OCI-LY7 (cell line): Measurements from ENCODE around the gene SYT7. TPM values are rescaled to one million over a fixed set of nuclear protein-coding genes. Genes with fewer than 3 reads are reported as not detected.

Experiments used
- BruUV-seq: library from RNA; stranded (reverse); fragments of 400-500 nt; replicated peaks from 2 replicates; lab custom pipeline; 2021; lab: Mats Ljungman, UMichigan
- CTCF ChIA-PET: fragments of 300-600 bp; sonication (Branson Sonifier 250); formaldehyde crosslinking; loops from one replicate; lab custom pipeline; 2022; ENCODE audit warnings: antibody characterized with exemption; ENCODE audit not compliant: unreplicated experiment; lab: Charles Lee
- POLR2A ChIA-PET: fragments of 300-600 bp; sonication (Branson Sonifier 250); formaldehyde crosslinking; loops from one replicate; lab custom pipeline; 2022; ENCODE audit warnings: antibody characterized with exemption; lab: Charles Lee
- DNase-seq: peaks from one replicate; pipeline ENCODE4 v3.0.0-alpha.2; 2015; ENCODE audit warnings: low spot score
- H2AFZ ChIP-seq: fragments of 200-600 bp; sonication (generic), shearing (Covaris generic); 2 replicates; pipeline ENCODE4 v1.6.1; 2014; ENCODE audit warnings: mild to moderate bottlenecking, antibody characterized with exemption, low read length, moderate library complexity
- H3K27ac ChIP-seq: fragments of 200-600 bp; sonication (generic); 2 replicates; pipeline ENCODE4 v1.5.1; 2014; ENCODE audit warnings: mixed run types, low read depth, mild to moderate bottlenecking, moderate library complexity, low read length, inconsistent platforms; ENCODE audit not compliant: poor library complexity, severe bottlenecking
- H3K36me3 ChIP-seq: fragments of 200-600 bp; sonication (generic); 2 replicates; pipeline ENCODE4 v1.6.1; 2014; ENCODE audit warnings: mild to moderate bottlenecking, antibody characterized with exemption, low read length, moderate library complexity, mixed read lengths; ENCODE audit not compliant: insufficient read depth
- H3K4me1 ChIP-seq: fragments of 200-600 bp; sonication (generic); 2 replicates; pipeline ENCODE4 v1.5.1; 2014; ENCODE audit warnings: mild to moderate bottlenecking, low read length; ENCODE audit not compliant: insufficient read depth, poor library complexity, severe bottlenecking
- H3K4me2 ChIP-seq: fragments of 200-600 bp; sonication (generic); 2 replicates; pipeline ENCODE4 v1.6.1; 2014; ENCODE audit warnings: mild to moderate bottlenecking, low read length
- H3K4me3 ChIP-seq: fragments of 200-600 bp; sonication (generic); 2 replicates; pipeline ENCODE4 v1.5.1; 2014; ENCODE audit warnings: mild to moderate bottlenecking, low read depth, low read length; ENCODE audit not compliant: poor library complexity, severe bottlenecking
- H3K79me2 ChIP-seq: fragments of 200-600 bp; sonication (generic); 2 replicates; pipeline ENCODE4 v1.6.1; 2016; ENCODE audit warnings: low read depth, mild to moderate bottlenecking, low read length, moderate library complexity, mixed read lengths; ENCODE audit not compliant: insufficient read depth
- H3K9me2 ChIP-seq: fragments of 200-600 bp; sonication (generic); 2 replicates; pipeline ENCODE4 v1.6.1; 2016; ENCODE audit warnings: mild to moderate bottlenecking, low read length, mixed read lengths; ENCODE audit not compliant: insufficient read depth
- H3K9me3 ChIP-seq: fragments of 200-600 bp; sonication (generic); 2 replicates; pipeline ENCODE4 v1.6.1; 2014; ENCODE audit warnings: mild to moderate bottlenecking, mixed run types, low read length, mixed read lengths
- H4K20me1 ChIP-seq: fragments of 200-600 bp; sonication (generic); 2 replicates; pipeline ENCODE4 v1.6.1; 2014; ENCODE audit warnings: mild to moderate bottlenecking, antibody characterized with exemption, low read length, moderate library complexity, mixed read lengths; ENCODE audit not compliant: insufficient read depth
- CTCF ChIP-seq: fragments of 200-600 bp; sonication (generic); conservative IDR thresholded peaks from 2 replicates; pipeline ENCODE4 v1.5.1; 2014; ENCODE audit warnings: mild to moderate bottlenecking, antibody characterized with exemption, low read length, moderate library complexity, mixed read lengths
- EZH2phosphoT487 ChIP-seq: fragments of 200-600 bp; sonication (generic); IDR thresholded peaks from 2 replicates; pipeline ENCODE4 v1.6.1; 2018; ENCODE audit warnings: low read depth, borderline replicate concordance, mild to moderate bottlenecking, mixed run types, antibody characterized with exemption, low read length, moderate library complexity, mixed read lengths
- intact Hi-C: fragments of 100-400 bp; cut with micrococcal nuclease; formaldehyde crosslinking; loops from one replicate; pipeline ENCODE4 v1.10.0; 2022; ENCODE audit not compliant: unreplicated experiment
- total RNA-seq, 2 experiments: library from RNA; depleted of rRNA in 1 of 2; stranded (reverse); fragments of >200 nt in 1 of 2; shearing (Covaris generic) in 1 of 2; gene quantifications; 2 replicates each; pipeline ENCODE4 v1.2.3, GENCODE V29; 2014 to 2022

The SYT7 gene
- total RNA-seq, 2 experiments from 2014 or later, result not detected

- no peak for DNase-seq
- Histone ChIP-seq H4K20me1 (no peaks in the 10 kb centered on the region), H3K4me3 (no peak overlapping the region), H3K9me3 (no peaks in the 10 kb centered on the region), H3K79me2 (no peaks in the 10 kb centered on the region), H3K27ac (no peak overlapping the region), H3K4me1 (peaks cover 1% of the 10 kb centered on the region), H3K36me3 (no peaks in the 10 kb centered on the region), H3K4me2 (no peak overlapping the region), H3K9me2 (no peaks in the 10 kb centered on the region), H2AFZ (no peak overlapping the region)
- ChIA-PET CTCF (no interaction called here), POLR2A (no interaction called here)
- no TSS peak for BruUV-seq
- TF ChIP-seq EZH2phosphoT487 (no peak), CTCF (no peak)
- intact Hi-C loops, result no loop called here
Measured at GRCh38 chr11:61546663-61547062, 34.2 kb downstream of the SYT7 start.

- TF ChIP-seq CTCF, result no peak
- TF ChIP-seq EZH2phosphoT487, result no peak
- Histone ChIP-seq H3K4me3 (no peak overlapping the region), H3K9me2 (no peaks in the 10 kb centered on the region), H3K4me1 (peaks cover 7% of the 10 kb centered on the region), H2AFZ (no peak overlapping the region), H3K4me2 (no peak overlapping the region), H4K20me1 (no peaks in the 10 kb centered on the region), H3K79me2 (no peaks in the 10 kb centered on the region), H3K9me3 (no peaks in the 10 kb centered on the region), H3K36me3 (no peaks in the 10 kb centered on the region), H3K27ac (no peak overlapping the region)
- BruUV-seq, result no TSS peak
- DNase-seq, result no peak
- intact Hi-C loops, result no loop called here
- POLR2A ChIA-PET, result no interaction called here
- CTCF ChIA-PET, result no interaction called here
Measured at GRCh38 chr11:61545921-61546320, 35.0 kb downstream of the SYT7 start.

GRCh38 chr11:61545341-61545740 is 35.5 kb downstream of the SYT7 start:
- ChIA-PET POLR2A (no interaction called here), CTCF (no interaction called here)
- no peak for DNase-seq
- no peak overlapping the region for H3K4me3 ChIP-seq
- no peak overlapping the region for H3K4me2 ChIP-seq
- intact Hi-C loops, result no loop called here
- H3K27ac ChIP-seq, result no peak overlapping the region
- no peak overlapping the region for H2AFZ ChIP-seq
- H3K4me1 ChIP-seq, result peaks cover 7% of the 10 kb centered on the region
- no TSS peak for BruUV-seq
- H3K9me2 ChIP-seq, result no peaks in the 10 kb centered on the region
- TF ChIP-seq CTCF (peak; percentile 70), EZH2phosphoT487 (no peak)
- no peaks in the 10 kb centered on the region for H3K9me3 ChIP-seq
- no peaks in the 10 kb centered on the region for H4K20me1 ChIP-seq
- no peaks in the 10 kb centered on the region for H3K36me3 ChIP-seq
- no peaks in the 10 kb centered on the region for H3K79me2 ChIP-seq
